Anterior cingulate cortex (tissue), 58 donors: ENCODE data around the gene GM2A.
A peak's percentile ranks its signal among the peaks of the same experiment; 100 is the strongest.
"Not testable (repeated sequence)": the region's sequence is repeated elsewhere in the genome, so short reads cannot be mapped to it uniquely, and the experiment has no call there.

Source experiments
- DNase-seq, 58 donors: peaks; one replicate each; lab custom pipeline; 2025; lab: John Stamatoyannopoulos, UW

The GM2A gene

DNA sequence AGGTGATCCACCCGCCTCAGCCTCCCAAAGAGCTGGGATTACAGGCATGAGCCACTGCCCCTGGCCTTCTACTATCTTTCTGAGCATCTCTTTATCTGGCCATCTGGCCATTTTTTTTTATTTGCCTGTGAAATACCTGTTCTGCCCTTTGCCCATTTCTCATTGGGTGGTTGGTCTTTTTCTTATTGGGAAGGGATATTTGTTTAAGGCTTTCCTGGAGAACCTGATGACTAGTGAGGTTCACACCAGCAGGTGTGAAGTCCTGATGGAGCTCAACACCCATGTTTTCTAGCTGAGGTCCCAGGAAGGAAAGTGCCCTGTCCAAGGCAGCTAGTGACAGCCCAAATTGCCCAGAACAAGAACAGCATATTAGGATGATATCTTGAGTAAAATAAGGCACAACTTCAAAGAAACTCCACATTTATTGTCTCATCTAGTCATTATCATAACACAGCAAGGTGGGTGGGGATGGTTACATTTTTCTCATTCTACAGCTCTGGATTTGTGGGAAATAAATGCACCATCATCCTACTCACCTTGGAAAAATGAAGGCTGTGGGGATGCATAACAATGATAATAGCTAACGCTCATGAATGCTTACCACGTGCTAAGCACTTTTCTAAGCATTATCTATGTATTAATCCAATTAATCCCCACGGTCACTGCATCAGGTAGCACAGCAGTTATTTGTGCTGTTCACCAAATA, 30.3 kb downstream of the GM2A start:
- DNase-seq = no peak

DNA sequence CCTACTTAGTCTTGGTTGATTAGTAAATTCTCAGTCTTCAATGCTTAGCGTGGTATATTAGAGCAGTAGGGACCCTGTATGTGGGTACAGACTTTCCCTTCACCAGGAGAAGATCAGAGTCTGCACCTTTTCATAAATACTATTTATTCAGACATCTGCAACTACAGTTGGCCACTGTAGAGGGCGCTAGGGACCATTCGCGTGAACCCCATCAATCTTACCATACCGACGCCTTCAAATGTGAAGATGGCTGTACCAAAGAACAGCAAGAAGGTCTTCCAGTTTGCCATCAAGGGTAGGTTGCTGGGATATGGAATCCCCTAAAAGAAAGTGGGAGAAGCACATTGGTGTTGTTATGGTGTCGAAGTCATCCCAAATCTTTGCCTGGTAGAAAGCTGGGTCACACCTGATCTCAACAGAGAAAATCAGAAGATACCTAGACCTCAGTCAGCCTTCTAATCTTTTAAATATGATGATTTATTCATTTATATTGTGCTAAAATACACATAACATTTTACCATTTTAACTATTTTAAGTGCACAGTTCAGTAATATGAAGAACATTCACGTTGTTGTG, 31.5 kb downstream of the GM2A start:
- no peak for DNase-seq

DNA sequence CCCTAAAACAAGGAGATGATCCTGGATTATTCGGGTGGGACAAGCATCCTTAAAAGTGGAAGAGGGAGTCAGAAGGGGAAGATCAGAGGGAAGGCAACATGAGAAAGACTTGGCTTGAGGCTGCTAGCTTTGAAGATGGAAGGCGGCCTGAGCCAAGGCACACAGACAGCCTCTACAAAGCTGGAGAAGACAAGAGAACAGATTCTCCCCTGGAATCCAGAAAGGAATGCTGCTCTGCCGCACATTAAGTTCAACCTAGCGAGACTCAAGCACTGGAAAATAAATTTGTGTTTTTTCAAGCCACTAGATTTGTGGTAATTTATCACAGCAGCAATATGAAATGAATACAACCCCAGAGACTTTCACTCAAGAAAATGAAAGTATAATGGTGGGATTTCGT, 32.7 kb downstream of the GM2A start:
- DNase-seq = no peak

DNA sequence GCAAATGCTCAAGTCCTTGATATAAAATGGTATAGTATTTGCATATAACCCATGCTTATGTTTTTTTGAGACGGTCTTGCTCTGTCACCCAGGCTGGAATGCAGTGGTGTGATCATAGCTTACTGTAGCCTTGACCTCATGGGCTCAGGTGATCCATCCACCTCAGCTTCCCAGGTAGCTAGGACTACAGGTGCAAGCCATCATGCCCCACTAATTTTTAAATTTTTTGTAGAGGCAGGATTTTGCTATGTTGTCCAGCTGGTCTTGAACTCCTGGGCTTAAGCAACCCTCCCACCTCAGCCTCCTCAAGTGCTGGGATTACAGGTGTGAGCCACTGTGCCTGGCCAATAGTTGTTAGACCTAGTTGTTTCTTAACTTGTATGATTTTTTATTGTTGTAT, 33.3 kb downstream of the GM2A start:
- DNase-seq = no peak

DNA sequence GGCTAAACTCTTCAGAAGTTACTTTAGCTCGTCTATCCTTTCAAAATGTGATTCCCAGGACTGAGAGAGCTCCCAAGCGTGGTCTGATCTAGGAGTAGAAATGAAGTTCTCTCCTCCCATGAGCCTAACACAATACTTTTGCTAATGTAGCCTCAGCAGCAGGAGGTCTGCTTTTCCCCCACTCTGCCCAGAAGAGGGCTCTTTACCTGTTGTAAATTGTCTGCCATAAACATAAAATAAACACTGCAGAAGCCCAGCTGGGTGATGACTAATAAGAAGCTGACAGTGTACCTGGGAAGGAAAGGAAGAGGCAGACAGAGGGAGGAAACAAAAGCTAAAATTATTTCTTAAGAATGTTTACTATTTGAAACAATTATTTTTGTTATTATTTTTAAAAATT, 35.2 kb downstream of the GM2A start:
- DNase-seq = no peak

DNA sequence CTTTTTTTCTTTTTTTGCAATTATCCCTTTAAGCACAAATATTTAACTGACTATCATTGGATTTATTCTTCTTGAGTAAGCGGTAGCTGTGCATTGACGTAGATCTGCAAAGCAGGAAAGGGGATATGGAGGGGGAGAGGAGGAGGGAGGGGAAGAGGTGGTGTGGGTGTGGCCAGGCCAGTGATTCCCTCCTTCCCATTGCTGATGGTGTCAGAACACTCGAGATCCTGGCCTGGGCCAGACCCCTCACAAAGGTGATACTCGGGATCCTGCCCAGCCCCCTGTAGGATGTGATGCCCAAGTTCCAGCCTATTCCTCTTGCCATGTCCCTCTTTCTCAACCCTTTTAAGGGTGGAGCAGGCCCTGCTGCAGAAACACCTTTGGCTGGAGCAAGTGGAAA, 40.6 kb downstream of the GM2A start:
- DNase-seq = no peak

DNA sequence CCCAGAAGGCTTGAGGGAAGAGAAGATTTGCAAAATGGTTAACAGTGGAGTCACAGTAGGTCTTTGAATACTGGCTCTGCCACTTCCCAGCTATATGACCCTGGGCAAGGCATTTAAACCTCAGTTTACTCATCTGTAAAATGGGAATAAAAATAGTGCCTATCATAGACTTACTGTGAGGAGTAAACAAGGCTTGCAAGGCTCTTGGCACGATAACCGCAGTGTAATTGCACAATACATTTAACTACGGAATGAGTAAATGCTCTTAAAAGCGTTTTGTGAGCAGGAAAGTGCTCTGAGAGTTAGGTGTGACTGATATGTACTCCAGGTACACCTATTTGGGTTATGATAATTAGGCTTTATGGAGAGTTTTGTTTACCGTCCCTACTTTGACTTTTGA, 42.2 kb downstream of the GM2A start:
- no peak for DNase-seq

DNA sequence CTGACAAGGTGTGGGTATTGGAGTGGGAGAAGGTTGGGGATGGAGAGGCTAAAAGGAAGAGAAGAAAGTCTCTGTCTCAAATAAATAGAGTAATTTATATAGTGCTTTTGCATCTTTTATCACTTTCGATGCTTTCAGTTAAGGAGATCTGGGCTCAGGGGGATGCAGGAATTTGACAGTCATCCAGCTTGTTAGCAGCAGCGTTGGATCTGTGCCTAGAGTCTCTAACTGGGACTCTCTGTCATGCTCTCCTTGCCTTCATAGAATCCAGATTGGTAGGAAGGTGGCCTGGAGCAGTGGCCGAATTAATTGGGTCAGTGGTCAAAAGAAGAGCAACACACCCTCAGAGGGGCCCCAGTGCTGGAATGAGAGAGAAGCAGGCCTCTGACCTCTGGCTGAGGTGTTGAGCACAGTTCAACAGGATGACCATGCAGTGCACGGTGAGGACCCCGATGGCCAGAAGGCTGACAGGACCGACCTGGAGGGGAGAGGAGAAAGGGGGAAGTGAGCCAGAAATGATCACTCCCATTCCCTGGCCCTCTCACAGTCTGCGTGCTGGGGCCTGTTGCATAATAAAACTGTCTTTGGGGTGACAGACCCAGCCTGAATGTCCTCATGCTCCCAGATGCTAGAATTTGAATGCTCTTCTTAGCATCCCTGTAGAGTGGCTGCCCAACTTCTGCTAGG, 42.9 kb downstream of the GM2A start:
- DNase-seq = no peak

DNA sequence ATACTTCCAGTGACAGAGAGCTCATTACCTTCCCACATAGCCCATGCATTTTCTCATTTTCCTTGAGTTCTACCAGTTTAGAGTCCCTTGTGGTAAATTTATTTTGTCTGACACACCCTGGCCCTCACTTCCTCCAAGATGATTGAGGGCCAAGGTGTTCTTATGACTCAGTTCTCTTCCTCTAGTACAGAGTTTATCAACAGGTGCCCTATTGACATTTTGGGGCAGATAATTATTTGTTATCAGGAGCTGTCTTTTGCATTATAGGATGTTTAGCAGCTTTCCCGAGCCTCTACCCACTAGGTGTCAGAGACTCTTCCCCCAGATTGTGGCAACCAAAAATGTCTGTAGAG, 43.5 kb downstream of the GM2A start:
- no peak for DNase-seq

DNA sequence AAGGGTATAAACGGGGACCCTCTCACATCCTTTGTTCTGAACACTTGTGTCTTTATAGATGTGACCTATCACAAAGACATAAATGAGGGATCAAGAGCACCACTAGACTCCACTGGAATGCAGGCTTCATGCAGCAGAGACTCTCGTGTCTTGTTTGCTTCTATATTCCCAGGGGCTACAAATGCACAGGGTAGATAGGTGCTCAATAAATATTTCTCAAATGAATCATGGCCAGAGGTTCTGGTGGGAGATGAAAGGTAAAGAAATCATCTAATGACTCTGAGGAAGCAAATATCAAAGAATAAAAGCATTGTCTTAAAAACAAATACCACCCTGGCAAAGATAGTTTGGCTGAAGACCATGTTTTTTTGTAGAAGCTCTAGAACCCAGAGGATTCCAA, 44.0 kb downstream of the GM2A start:
- DNase-seq = no peak

DNA sequence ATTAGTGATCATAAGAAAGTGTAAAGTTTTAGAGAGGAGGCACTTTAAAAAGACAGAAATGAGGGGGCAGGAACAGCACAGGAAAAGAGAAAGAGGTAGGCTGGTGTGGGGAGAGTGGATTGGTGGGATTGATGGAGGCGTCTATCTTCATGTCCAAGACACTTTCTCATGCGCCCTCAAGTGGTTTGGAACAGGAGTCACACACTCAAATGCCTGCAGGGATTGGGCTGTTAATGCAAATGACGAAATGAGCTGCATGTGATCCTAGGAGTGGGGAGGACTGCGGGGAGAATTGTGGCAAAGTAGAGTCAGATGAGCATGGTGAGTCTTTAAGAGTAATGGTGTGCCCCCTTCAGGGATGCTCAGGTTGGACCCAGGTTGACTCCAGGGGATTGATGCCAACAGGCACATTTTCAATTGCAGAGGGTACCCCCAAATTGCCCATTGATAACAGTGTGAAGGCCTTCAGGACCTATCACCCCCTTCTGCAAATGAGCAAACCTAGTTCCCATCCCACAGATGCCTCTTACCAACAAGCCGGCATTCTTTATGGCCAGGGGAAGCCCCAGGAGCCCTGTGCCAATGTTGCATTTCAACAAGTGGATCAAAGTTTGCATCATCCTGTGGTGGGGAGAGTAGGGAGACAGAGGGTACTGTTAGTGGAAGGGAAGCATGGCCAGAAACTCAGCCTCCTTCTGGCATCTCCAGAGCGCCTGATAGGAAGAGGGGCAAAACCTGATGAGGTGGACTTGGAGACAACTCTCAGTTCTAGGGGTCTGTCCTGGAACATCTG, 45.3 kb downstream of the GM2A start:
- no peak for DNase-seq

DNA sequence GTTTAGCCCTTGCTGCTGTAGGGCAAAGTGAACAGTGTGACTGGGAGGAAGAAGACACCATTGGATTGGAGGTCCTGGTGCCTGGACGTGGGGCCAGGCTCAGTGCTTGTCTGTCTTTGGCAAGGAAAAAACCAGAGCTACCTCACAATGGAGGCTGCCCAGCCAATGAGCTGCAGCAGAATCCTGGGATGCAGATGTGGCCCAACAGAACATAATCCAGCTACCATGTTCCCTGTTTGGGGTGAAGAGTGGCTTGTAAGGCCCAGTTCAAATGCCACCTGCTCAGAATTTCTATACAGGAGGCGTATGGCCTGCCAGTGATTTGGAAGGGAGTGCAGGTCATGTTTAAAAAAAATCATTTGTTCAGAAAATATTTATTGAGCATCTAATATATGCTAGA, 50.7 kb downstream of the GM2A start, which contains the start of gene SLC36A3:
Gene SLC36A3, minus strand, starts transcription at position 101 of the 400 bp plus-strand sequence. CDS start 412 bp downstream, outside the sequence.
- DNase-seq = no peak

DNA sequence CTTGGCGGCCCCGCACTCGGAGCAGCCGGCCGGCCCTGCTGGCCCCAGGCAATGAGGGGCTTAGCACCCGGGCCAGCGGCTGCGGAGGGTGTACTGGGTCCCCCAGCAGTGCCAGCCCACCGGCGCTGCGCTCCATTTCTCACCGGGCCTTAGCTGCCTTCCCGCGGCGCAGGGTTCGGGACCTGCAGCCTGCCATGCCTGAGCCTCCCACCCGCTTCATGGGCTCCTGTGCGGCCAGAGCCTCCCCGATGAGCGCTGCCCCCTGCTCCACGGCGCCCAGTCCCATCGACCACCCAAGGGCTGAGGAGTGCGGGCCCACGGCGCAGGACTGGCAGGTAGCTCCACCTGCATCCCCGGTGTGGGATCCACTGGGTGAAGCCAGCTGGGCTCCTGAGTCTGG, 56.3 kb downstream of the GM2A start:
- not testable (repeated sequence) for DNase-seq

DNA sequence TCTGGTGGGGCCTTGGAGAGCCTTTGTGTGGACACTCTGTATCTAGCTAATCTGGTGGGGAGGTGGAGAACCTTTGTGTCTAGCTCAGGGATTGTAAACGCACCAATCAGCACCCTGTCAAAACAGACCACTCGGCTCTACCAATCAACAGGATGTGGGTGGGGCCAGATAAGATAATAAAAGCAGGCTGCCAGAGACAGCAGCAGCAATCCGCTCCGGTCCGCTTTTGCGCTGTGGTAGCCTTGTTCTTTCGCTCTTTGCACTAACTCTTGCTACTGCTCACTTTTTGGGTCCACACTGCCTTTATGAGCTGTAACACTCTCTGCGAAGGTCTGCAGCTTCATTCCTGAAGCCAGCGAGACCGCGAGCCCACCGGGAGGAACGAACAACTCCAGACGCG, 56.8 kb downstream of the GM2A start:
- DNase-seq = not testable (repeated sequence)

DNA sequence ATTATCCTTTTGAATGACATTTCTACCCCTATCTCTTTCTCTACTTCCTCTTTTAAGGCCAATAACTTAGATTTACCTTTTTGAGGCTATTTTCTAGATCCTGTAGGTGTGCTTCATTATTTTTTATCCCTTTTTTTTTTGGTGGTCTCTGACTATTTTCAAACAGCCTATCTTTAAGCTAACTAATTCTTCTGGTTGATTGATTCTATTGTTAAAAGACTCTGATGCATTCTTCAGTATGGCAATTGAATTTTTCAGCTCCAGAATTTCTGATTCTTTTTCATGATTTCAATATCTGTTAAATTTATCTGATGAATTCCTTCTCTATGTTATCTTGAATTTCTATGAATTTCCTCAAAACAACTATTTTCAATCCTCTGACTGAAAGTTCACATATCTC, 57.9 kb downstream of the GM2A start:
- no peak for DNase-seq

DNA sequence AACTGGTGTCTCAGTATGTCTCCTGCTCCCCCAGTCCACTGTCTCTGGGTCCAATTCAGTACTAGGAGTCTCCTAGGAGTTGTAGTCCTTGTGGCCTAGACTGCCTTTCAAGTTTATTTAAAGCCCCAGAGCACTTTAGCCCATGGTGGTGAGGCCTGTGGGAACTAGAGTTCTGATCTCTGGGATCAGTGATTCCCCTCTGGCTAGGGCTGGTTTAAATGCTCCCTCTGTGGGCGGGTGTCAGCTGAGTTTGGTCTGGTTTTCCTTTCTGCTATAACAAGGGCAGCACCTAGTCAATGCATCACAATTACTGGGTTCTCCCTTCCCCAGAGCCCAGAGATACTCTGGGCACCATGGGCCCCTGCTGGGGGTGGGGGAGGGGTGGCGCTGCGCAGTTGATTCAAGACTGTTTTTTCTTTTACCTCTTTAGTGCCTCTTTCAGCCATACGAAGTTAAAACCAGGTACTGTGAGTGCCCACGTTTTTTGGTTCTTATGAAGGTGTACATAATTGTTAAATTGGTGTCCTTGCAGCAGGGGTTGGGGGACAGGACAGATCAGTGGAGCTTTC, 59.9 kb downstream of the GM2A start:
- no peak for DNase-seq

DNA sequence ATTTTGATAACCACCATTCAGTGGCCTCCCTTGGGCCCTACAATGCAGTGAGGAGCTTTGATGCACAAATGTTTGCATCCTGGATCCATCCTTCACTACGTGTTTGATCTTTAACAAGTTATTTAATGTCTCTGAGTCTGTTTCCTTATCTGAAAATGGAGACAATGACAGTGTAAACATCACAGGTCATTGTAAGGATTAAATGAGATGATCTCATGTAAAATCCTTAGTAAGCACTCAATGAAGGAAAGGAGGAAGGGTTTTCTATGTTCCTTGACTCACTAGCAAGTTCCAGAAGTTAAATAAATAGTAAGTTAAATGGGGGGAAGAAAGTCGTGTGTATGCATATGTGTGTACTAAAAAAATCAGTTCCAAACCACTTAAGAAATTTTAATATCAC, 60.4 kb downstream of the GM2A start:
- DNase-seq = no peak

DNA sequence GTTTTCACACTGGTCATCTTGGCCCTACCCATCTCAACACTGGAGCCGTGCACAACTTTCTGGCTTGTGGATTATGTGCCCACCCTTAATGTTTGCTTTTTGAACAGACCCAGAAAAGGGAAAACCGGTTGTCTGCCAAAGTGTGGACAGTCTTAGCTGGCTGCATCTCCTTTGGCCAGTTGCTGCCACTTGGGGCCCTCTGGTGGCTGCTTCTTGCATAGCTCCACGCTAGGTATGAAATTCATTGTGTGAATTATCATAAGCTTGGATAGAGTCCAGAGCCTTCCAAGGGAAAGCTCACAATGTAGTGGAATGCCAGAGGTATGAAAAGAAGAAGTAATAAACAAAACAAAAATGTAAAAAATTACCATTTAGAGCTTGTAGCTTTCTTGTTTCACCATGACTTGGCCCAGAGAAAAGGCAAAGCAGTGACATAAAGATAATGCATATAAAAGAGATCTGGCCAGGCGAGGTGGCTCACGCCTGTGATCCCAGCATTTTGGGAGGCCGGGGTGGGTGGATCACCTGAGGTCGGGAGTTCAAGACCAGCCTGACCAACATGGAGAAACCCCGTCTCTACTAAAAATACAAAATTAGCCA, 63.1 kb downstream of the GM2A start:
- DNase-seq = peak in 23 of 58 donors; percentile 4 to 66 (median 21)

DNA sequence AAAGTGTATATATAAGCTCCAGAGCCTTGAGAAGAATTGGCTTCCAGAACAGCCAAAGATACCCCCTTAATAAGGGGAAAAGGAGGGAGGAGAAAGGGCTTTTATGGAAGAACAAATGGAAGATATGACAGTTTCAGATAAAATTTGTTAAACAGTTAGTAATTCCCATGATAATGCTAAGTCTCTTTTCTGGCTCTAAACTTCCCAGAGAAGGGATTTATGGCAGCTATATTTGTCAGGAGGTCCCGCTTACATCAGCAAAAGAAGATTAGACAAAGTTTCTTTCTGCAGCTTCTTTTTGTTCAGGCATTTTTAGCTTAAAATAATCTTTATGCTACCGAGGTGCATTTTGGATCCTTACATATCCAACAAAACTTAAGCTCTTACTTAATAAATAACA, 64.9 kb downstream of the GM2A start:
- DNase-seq = no peak
